22Rv1 (cell line): ENCODE data around the gene MMP3.

Experiments
- H3K27ac ChIP-seq: fragments of 450-650 bp; 2 replicates; pipeline ENCODE4 v1.5.1; 2017
- ZFX ChIP-seq: fragments of 450-650 bp; IDR thresholded peaks from 2 replicates; pipeline ENCODE4 v1.6.1; 2017; ENCODE audit warnings: antibody characterized with exemption, borderline replicate concordance
- TF ChIP-seq, protein P1 (sequence below): fragments of 450-650 bp; IDR thresholded peaks from 2 replicates; pipeline ENCODE4 v1.5.1; 2017; ENCODE audit warnings: mild to moderate bottlenecking

The MMP3 gene

DNA sequence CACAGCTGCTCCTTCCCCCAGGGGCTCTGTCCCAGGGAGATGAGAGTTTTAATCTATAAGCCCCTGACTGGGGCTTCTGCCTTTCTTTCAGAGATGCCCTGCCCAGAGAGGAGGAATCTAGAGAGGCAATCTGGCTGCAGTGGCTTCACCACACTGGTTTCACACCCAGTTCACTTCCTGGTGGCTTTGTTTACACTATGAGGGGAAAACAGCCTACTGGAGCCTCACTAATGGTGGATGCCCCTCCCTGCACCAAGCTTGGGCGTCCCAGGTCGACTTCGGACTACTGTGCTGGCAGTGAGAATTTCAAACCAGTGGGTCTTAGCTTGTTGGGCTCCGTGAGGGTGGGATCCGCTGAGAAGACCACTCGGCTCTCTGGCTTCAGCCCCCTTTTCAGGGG, 23.9 kb downstream of the MMP3 start:
- TF ChIP-seq, protein P1, sequence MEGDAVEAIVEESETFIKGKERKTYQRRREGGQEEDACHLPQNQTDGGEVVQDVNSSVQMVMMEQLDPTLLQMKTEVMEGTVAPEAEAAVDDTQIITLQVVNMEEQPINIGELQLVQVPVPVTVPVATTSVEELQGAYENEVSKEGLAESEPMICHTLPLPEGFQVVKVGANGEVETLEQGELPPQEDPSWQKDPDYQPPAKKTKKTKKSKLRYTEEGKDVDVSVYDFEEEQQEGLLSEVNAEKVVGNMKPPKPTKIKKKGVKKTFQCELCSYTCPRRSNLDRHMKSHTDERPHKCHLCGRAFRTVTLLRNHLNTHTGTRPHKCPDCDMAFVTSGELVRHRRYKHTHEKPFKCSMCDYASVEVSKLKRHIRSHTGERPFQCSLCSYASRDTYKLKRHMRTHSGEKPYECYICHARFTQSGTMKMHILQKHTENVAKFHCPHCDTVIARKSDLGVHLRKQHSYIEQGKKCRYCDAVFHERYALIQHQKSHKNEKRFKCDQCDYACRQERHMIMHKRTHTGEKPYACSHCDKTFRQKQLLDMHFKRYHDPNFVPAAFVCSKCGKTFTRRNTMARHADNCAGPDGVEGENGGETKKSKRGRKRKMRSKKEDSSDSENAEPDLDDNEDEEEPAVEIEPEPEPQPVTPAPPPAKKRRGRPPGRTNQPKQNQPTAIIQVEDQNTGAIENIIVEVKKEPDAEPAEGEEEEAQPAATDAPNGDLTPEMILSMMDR: no peak
- no peak for TF ChIP-seq ZFX
- H3K27ac ChIP-seq: no peak overlapping the region

DNA sequence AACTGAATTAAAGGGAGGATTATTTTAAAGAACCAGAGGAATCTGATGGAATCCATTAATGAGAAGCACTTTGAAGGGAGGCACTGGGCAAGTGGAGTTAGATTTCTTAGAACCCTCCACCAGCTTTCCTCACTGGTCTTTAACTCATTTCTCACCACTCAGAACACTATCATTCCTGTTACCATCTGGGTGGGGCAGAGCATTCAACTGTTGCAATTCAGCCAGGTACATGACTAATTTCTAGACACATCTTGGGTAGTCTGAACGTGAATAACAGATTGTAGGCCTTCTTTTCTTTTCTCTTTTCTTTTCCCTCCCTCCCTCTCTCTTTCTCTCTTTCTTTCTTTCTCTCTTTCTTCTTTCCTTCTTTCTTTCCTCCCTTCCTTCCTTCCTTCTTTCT, 29.9 kb downstream of the MMP3 start:
- H3K27ac ChIP-seq: no peak overlapping the region
- no peak for TF ChIP-seq ZFX
- TF ChIP-seq, protein P1: no peak

DNA sequence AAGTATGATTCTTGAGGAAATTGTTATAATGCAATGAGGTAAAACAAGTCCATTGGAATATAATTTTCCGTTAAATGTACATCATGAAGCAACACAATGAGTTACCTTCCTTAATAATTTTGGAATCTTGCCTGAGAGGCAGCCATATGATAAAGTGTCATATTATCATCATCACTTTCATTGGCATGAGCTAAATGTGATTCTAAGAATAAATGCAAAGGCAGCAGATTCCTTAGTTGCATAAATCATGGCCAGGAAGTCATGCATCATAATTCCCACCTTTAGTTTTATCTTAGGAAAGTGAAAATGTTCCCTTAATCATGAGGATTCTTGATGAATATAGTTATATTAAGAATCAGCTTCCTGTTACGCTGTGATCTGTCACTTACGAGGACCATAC, 31.2 kb downstream of the MMP3 start:
- H3K27ac ChIP-seq: no peak overlapping the region
- TF ChIP-seq ZFX: no peak
- TF ChIP-seq, protein P1: no peak

DNA sequence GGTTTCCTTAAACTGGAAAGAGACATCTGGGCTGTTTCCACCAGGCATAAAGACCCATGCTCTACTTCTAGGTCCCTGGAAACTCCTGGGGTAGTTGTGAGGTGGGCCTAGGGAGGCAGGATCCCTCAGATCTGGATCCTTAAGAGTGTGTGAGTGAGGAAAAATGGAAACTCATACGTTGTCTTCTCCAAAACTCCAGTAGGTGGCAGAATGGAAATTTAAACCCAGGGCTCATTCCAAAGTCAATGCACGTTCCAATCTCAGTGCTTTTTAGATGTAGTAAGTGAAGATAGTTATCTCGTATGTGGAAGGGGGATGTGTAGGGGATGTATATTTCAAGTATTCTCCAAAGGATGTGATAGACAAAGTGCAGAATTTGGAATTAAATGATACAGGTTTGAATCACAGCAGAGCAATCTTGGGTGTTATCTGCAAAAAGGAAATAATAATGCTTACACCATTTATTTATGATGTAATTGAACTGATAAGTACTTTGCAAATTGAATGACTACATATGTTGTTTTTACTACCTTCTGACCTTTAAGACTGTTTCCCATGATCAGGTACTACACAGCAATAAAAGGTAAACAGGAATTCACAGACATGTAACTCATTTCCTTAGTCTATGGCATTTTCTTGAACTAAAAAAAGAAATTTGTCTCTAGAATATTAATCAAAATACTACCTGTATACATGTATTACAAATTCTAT, 32.3 kb downstream of the MMP3 start:
- no peak for TF ChIP-seq ZFX
- TF ChIP-seq, protein P1: peak; percentile 75
- no peak overlapping the region for H3K27ac ChIP-seq

DNA sequence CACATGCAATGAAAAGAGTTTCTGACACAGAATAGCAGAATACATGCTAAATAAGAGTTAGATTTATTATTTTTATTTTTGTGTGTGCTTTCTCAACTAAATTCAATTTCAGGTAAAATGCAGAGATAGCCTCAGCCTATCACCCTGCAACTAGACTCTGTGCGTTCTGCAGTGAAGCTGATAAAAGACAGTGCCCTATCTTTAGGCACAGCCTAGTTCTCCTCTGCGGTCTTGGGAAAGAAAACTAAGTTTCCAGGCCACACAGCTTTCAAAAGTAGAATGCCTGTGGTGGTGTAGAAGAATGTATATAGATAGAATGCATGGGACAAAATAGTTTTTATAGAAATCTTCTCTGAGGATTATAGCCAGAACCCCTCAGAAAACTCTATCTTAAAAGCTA, 33.4 kb downstream of the MMP3 start:
- no peak for TF ChIP-seq ZFX
- TF ChIP-seq, protein P1: no peak
- H3K27ac ChIP-seq: no peak overlapping the region

DNA sequence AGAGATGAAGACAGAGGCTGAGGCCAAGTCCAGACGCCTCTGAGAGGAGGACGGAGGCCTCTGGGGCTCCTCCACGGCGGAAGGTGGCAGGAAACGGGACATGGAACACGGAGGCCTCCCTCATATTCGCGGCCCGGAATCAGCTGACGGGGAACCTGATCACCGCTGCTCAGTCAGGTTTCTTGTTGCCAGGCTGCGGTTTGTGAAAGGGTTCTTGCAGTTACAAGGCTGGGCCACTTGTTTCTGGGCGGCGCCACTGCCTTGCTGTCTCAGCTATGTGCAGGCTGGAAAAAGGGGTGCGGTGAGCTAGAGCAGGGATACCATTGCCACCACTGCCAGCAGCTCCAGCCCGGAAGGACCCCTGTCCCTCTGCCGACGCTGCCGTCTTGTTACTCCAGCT, 35.5 kb downstream of the MMP3 start:
- TF ChIP-seq ZFX: no peak
- TF ChIP-seq, protein P1: peak; percentile 61

DNA sequence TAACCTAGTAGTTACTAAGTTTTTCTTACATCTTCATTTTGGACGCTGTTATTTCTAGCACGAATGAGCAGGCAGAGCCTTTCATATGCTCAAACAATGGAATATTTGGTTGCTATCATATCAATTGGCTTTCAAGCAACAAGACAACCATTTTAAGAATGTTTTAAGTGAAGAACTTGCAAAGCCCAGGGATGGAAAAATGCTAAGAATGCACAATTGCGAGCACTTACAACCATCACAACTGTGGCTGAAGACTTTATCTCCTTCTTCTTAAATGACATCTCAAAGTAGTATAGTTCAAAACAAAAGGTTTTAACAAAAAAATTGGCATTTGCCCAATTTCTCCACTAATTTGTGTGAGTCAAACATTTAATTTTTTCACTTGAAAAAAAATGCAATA, 37.1 kb downstream of the MMP3 start:
- no peak for TF ChIP-seq ZFX
- TF ChIP-seq, protein P1: no peak
- H3K27ac ChIP-seq: no peak overlapping the region

More for the DNA sequence above, 35.5 kb downstream of the MMP3 start:
- no peak overlapping the region for H3K27ac ChIP-seq
